Frontal cortex (tissue), 4 donors: ENCODE data around the gene NOX4. TPM values are rescaled to one million over a fixed set of nuclear protein-coding genes. Genes with fewer than 3 reads are reported as not detected.

ENCODE experiments used
- DNase-seq, 2 donors: peaks; one replicate each; pipeline ENCODE4 v3.0.0; 2012; ENCODE audit warnings: low spot score in 2 of 2
- FAIRE-seq: peaks from 2 replicates; lab custom pipeline; 2012; peaks lifted over from hg19 to GRCh38; lab: Jason Lieb, UNC
- total RNA-seq: library from RNA; depleted of rRNA; stranded (reverse); fragments of >200 nt; gene quantifications from one replicate; pipeline ENCODE4 v1.2.3, GENCODE V29; 2014
- donor health status: control.
- donor health status: control.
- donor health status: control.

Gene NOX4
- 11.8 TPM for total RNA-seq

DNA sequence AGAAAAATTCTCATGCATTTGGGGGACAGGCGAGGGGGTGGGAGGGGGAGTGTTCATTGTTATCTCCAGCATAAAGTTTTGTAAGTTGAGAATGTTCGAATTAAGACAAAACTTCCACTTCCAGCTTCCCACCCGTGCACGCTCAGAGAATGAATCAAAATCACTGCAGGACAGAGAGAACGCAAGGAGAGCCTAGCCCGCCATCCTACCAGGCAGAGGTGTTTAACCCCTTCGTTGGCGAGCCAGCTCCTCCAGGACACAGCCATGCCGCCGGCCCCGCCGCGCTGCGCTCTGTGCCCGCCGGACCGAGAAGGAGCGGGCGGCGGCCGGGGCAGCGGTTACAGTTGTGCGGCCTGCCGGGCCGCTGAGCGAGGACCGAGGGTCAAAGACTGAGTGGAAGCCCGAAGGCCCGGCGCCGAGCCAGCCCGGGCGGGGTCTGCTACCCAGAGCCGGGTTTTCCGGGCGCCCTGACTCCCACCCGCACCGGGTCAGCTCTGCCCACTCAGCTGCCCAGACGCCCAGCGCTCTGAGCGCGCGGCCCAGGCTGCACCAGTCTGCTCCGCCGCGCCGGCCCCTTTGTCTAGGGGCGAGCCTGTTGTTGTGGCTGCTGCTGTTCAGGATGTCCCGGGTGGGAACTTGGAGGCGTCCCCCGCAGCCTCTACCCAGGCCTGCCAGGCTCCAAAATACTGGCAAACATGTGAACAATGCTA lies at the start of gene NOX4:
Gene NOX4, minus strand, starts transcription at position 395 of the 710 bp plus-strand sequence. Its CDS starts 129 bp downstream, at position 266.
- DNase-seq (peak; percentile 20 to 30), FAIRE-seq (no peak)

- FAIRE-seq = no peak
- DNase-seq = no peak
Measured at GRCh38 chr11:89540826-89541225, 49.7 kb upstream of the NOX4 start.

- FAIRE-seq = no peak
- DNase-seq = no peak
Measured at GRCh38 chr11:89537936-89538335, 46.8 kb upstream of the NOX4 start.

GRCh38 chr11:89536926-89537325 lies 45.8 kb upstream of the NOX4 start:
- FAIRE-seq (no peak), DNase-seq (no peak)

GRCh38 chr11:89535221-89535620 lies 44.0 kb upstream of the NOX4 start:
- DNase-seq (no peak), FAIRE-seq (no peak)

DNA sequence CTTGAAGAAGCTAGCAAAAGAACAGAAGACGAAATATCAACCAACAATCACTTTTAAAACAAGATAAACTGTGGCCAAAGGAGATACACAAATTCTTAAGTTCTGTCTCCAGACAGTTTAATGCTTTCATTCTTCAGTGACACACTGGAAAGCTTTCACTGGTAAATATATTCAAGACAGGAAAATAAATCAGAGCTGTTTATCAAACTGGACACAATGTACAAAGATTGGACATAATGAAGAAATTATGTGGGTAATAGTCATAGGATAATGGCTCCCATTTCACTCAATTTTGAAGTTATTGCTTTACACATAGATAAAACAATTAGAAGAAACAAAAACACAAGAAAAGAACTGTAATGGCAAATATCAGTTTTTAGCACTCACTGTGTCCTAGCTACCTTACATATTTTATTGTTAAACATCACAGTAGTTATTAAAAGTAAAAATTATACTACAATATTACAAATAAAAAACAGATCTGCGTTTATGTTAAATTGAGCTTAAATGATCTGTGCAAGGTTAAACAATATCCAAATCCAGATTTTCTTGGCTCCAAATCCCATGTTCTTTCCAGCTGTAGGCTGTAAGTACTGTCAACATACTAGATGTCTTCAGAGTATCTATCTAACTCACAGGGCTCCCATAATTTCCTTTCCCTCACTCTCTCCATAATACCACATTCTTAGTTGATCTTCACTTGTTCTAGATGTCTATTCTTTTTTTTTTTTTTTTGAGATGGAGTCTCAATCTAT lies 38.6 kb upstream of the NOX4 start:
- FAIRE-seq = no peak
- no peak for DNase-seq

- no peak for FAIRE-seq
- no peak for DNase-seq
Measured at GRCh38 chr11:89521792-89522191, 30.6 kb upstream of the NOX4 start.

DNA sequence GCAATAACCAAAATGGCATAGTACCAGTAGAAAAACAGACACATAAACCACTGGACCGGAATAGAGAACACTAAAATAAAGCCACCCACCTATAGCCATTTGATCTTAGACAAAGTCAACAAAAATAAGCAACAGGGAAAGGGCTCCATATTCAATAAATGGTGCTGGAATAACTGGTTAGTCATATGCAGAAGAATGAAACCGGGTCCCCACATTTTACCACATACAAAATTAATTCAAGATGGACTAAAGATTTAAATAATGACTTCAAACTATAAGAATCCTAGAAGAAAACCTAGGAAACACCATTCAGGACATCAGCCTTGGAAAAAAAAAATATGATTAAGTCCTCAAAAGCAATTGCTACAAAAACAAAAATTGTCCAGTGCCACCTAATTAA lies 30.1 kb upstream of the NOX4 start:
- FAIRE-seq (no peak), DNase-seq (no peak)

DNA sequence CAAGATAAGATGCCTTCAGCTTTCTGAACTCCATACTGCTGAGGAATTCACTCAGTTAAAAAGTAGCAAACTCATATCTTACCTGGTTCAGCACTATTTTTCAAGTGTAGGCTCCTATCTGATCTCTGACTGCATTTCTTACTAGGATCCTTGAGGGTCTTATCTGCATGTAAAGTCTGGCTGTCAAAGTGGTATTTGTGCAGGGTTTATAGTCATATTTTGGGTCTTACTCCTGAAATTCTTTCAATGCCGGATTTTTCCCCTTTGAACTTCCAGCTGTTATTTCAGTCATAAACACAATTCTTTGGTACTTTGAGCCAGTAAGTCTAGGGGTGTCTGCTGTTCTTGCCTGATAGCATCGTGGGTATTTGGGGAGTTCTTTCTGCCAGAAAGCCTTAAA lies 25.3 kb upstream of the NOX4 start:
- DNase-seq (no peak), FAIRE-seq (no peak)

DNA sequence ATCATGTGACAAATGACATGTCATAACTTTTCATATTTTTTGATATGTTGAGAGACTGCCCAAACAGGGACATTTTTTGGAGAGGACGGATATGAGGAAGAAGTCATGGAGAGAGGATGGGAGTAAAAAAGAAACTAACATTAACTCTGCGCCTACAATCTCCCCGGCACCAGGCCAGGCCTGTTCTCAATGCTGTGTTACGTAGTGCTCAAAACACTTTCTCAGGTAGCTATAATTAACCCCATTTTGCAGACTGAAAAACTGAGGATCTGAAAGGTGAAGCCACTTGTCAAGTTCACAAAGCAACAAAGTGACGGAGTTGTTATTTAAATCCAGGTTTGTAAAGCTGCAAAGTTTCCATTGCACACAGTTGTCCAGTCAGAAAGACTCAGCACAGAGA lies 17.4 kb upstream of the NOX4 start:
- FAIRE-seq = no peak

GRCh38 chr11:89504270-89504669 lies 13.1 kb upstream of the NOX4 start:
- DNase-seq (no peak), FAIRE-seq (no peak)

More for the DNA sequence above, 17.4 kb upstream of the NOX4 start:
- no peak for DNase-seq

- no peak for DNase-seq
- no peak for FAIRE-seq
Measured at GRCh38 chr11:89503422-89503821, 12.2 kb upstream of the NOX4 start.

- FAIRE-seq (no peak), DNase-seq (no peak)
Measured at GRCh38 chr11:89502301-89502700, 11.1 kb upstream of the NOX4 start.

- FAIRE-seq (no peak), DNase-seq (no peak)
Measured at GRCh38 chr11:89500336-89500735, 9.2 kb upstream of the NOX4 start.

DNA sequence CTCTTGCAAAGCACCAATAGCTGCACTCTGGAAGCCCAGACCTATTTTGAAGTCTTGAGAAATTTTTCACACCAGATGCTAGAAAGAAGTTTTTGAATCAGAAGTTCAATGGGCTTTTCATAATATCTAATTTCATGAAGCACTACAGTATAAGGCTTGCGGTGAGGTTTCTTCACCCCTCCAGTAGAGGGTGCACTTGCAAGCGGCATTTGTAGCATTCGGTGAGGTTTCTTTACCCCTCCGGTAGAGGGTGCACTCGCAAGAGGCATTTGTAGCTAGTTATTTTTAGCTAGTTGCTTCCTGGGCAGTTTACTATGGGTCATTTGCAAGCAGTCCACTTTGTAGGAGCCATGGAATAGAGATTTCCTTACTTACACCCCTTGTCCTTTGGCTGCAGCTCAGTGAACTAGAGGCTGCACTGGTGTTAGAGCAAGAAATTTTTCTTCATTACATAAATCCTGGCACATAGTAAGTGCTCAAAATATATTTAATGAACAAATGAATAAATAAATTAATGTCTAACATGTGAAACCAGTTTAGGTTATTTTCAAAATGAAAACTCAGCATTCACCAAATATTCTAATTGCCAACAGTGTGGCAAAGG lies 7.8 kb upstream of the NOX4 start:
- no peak for DNase-seq
- FAIRE-seq = no peak

DNA sequence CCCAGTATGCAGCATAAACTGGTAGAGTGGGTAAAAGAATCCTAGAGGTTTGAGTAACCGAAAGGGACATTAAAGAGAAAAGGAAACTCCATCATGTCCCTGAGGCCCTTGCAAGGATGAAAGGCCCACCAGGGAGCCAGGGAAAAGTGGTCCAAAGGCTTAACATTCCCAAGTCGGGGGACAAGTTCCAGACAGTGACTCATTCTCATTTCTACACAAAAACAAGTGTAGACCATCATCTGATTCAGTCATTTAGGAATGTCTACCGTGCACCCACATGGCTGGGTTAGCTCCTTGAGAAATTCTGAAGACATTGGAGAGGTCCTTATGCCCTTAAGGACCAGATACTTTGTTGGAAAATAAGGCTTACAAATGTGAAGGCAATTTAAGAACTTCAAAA lies 4.8 kb upstream of the NOX4 start:
- FAIRE-seq (no peak), DNase-seq (no peak)

DNA sequence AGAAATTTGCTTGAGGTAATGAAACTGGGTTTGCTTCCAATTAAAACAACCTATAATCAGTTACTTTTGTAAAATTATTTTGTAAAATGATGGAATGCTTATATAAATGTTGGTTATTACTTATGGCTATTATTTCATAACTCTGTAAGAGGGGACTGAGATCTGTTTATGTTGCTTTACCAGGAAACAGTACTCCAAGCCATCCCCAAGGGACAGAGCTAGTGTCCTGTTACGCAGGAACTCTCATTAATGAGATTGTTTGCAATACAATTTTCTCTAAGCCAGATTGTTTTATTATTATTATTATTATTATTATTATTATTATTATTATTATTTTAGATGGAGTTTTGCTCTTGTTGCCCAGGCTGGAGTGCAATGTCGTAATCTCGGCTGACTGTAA lies 2.3 kb upstream of the NOX4 start:
- no peak for FAIRE-seq
- DNase-seq = no peak

DNA sequence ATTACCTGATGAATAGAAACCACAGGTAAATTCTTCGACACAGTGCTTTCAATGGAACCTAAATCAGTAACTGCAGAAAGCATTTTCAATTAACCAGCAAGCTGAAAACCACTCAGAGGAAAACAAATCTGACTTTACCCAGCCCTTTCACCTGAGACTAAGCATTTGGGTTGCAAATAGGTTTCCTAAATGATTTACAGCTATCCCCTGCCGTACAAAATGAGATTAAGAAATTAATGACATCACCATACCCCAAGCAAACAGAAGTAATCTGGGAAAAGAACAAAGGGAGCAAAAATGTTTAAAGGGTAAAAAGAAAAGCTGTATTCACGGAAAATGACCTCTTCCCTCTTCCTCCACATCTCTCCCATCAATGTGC lies 584 bp downstream of the NOX4 start:
- DNase-seq (no peak), FAIRE-seq (no peak)

GRCh38 chr11:89489930-89490329 lies 1.2 kb downstream of the NOX4 start:
- FAIRE-seq (no peak), DNase-seq (no peak)

DNA sequence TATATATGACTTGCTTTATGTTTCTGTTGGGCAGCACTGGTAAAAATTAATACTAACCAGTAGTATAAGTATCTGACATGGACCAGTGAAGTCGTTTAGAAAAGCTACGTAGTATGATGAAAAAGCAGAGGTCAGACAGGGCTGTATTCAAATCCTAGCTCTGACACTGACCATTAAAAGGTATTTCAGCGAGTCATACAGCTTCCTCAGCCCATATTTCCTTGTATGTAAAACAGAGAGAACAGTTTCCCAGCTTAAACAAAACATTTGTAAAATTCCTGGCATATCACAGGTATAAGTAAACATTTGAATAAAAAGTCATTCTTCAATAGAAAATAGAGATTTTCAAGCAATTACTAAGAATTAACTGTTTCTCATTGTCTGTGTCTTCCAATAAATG lies 4.2 kb downstream of the NOX4 start:
- no peak for FAIRE-seq
- DNase-seq = no peak

DNA sequence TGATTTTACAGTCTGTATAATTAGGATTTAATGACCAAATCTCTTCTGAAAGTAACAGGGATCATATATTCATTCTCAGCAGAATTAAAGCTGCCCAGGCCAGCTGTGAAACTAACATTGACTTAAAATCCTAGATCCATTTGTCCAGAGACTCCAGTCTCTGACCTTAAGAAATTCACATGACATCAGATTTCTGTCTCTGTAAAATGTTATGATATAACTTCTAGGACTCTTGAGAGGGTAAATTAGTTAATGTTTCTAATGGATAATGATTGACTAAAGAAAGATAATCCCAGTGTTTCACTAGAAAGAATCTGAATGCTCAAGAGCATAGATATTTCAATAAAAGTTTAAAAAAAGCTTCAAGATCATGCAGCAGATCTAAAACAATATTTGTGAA lies 6.3 kb downstream of the NOX4 start:
- no peak for DNase-seq
- FAIRE-seq = no peak
